Naive thymus-derived CD4-positive, alpha-beta T cell (primary cell): ENCODE results near the gene UBE2I. TPM values are rescaled to one million over a fixed set of nuclear protein-coding genes. Genes with fewer than 3 reads are reported as not detected.

Experiments used
- ATAC-seq: fragments of 150-1000 bp; cut with Tn5 transposase; 2 replicates; pipeline ENCODE4 v1.10.0; 2021; ENCODE audit warnings: mild to moderate bottlenecking, moderate library complexity
- CTCF ChIA-PET: fragments of 350-600 bp; sonication (Branson Sonifier 250); formaldehyde crosslinking; loops from one replicate; lab custom pipeline; 2021; ENCODE audit warnings: antibody characterized with exemption; lab: Charles Lee
- POLR2A ChIA-PET: fragments of 350-600 bp; sonication (Branson Sonifier 250); formaldehyde crosslinking; loops from one replicate; lab custom pipeline; 2021; ENCODE audit warnings: antibody characterized with exemption, inconsistent platforms; lab: Charles Lee
- DNase-seq, 9 donors: peaks; one replicate each; pipeline versions ENCODE4 v3.0.0 to v3.0.0-alpha.2; 2020 to 2022; ENCODE audit warnings: mixed read lengths in 1 of 9
- H3K27ac ChIP-seq: one replicate; pipeline ENCODE4 v1.7.0; 2013; ENCODE audit warnings: mild to moderate bottlenecking, low read depth, low read length, moderate library complexity
- H3K27me3 ChIP-seq, 2 donors: one replicate each; pipeline ENCODE4 v1.7.0; 2013; ENCODE audit warnings: low read length in 2 of 2, mild to moderate bottlenecking in 2 of 2, moderate library complexity in 2 of 2; ENCODE audit not compliant: control insufficient read depth in 2 of 2, insufficient read depth in 2 of 2
- H3K36me3 ChIP-seq, 3 experiments: 1 replicate in 2 of 3; 2 replicates in 1 of 3; pipeline ENCODE4 v1.7.0; 2013; ENCODE audit warnings: low read length in 3 of 3, mild to moderate bottlenecking in 3 of 3, moderate library complexity in 1 of 3; ENCODE audit not compliant: insufficient read depth in 3 of 3, control insufficient read depth in 2 of 3
- H3K4me1 ChIP-seq, 2 donors: one replicate each; pipeline ENCODE4 v1.7.0; 2013; ENCODE audit warnings: low read length in 2 of 2, mild to moderate bottlenecking in 2 of 2, moderate library complexity in 1 of 2; ENCODE audit not compliant: control insufficient read depth in 2 of 2, insufficient read depth in 2 of 2
- H3K4me3 ChIP-seq: 2 replicates; pipeline ENCODE4 v1.7.0; 2013; ENCODE audit warnings: mild to moderate bottlenecking, low read length
- H3K9me3 ChIP-seq, 3 experiments: 1 replicate in 2 of 3; 2 replicates in 1 of 3; pipeline ENCODE4 v1.7.0; 2013; ENCODE audit warnings: low read length in 3 of 3; ENCODE audit not compliant: control insufficient read depth in 2 of 3
- H3K27ac Mint-ChIP-seq, 9 donors: one replicate each; pipeline ENCODE4 v1.8.0; 2020 to 2022; ENCODE audit warnings: mixed read lengths in 9 of 9, mild to moderate bottlenecking in 8 of 9, moderate library complexity in 5 of 9, inconsistent platforms in 2 of 9
- H3K27me3 Mint-ChIP-seq, 5 donors: one replicate each; pipeline ENCODE4 v1.8.0; 2021 to 2022; ENCODE audit warnings: mixed read lengths in 5 of 5, mild to moderate bottlenecking in 1 of 5
- H3K36me3 Mint-ChIP-seq, 5 donors: one replicate each; pipeline ENCODE4 v1.8.0; 2020 to 2022; ENCODE audit warnings: mixed read lengths in 5 of 5, mild to moderate bottlenecking in 3 of 5, inconsistent platforms in 1 of 5
- H3K4me1 Mint-ChIP-seq, 7 donors: one replicate each; pipeline ENCODE4 v1.8.0; 2020 to 2022; ENCODE audit warnings: mixed read lengths in 7 of 7, mild to moderate bottlenecking in 3 of 7, inconsistent platforms in 1 of 7
- H3K4me3 Mint-ChIP-seq, 10 donors: one replicate each; pipeline ENCODE4 v1.8.0; 2020 to 2022; ENCODE audit warnings: mild to moderate bottlenecking in 10 of 10, mixed read lengths in 10 of 10, moderate library complexity in 6 of 10, inconsistent platforms in 2 of 10
- H3K9me3 Mint-ChIP-seq, 11 donors: one replicate each; pipeline ENCODE4 v1.8.0; 2020 to 2022; ENCODE audit warnings: mixed read lengths in 11 of 11, mild to moderate bottlenecking in 4 of 11, inconsistent platforms in 1 of 11, moderate library complexity in 1 of 11
- intact Hi-C, 2 donors: fragments of 100-400 bp; cut with micrococcal nuclease; formaldehyde crosslinking; loops; one replicate each; pipeline ENCODE4 v1.15.1; 2023
- polyA plus RNA-seq, 2 donors: library from polyadenylated mRNA; unstranded; fragments of 300-500 nt; fragmentation: Illumina TruSeq; gene quantifications; one replicate each; pipeline ENCODE4 v1.2.3, GENCODE V29; 2021
- total RNA-seq, 6 experiments: library from RNA in 5 of 6; stranded (reverse) in 5 of 6; gene quantifications; 1 replicate in 5 of 6; 2 replicates in 1 of 6; pipeline ENCODE4 v1.2.3 and lab custom pipeline; 2021 to 2026

The UBE2I gene
- total and polyA plus RNA-seq, 7 experiments from 2014 or later: 67.2 to 277 (median 176) TPM

DNA sequence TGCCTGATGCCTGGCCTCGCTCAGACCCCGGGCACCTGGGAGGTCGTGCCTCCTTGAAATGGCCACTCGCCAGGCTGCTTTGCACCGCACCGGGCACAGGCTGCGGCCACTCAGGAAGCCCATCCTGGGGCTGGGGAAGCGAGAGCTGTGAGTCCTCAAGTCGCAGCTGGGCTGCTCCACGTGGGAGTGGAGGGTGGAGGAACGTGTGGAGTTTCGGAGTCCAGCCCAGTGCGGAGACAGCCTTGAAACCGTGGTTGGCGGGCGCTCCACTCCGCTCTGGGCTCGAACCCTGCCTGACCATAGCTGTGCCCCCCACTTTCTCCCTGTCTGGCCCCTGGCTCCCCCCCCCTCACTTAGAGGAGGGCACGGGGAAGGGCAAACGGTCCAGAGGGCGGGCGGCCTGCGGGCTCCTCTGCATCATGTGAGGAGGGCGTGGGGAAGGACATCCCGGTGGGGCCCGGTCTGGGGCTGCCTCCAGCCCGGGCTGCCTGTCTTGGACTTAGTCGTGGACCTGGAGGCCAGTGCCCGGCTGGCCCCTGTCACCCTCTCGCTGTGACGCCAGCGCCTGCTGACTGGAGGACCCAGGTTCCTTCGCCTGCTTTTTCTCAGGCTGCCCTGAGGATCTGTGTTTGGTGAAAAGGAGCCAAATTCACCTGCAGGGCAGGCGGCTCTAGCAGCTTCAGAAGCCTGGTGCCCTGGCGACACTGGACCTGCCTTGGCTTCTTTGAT is 2.5 kb downstream of the UBE2I start:
- H3K36me3 ChIP-seq: peaks cover 10 to 51% (median 20%) of the 10 kb centered on the region in 3 experiments
- Mint-ChIP-seq H3K27ac (peak overlapping the region in 4 of 9 donors; percentile 33 to 98 (median 95)), H3K27me3 (no peaks in the 10 kb centered on the region), H3K9me3 (peaks cover 0 to 4% (median 0%) of the 10 kb centered on the region in 11 donors), H3K4me3 (peak overlapping the region; percentile 92 to 100 (median 98)), H3K4me1 (peaks cover 18 to 53% (median 33%) of the 10 kb centered on the region in 7 donors), H3K36me3 (peaks cover 0 to 24% (median 11%) of the 10 kb centered on the region in 5 donors)
- H3K27me3 ChIP-seq: no peaks in the 10 kb centered on the region
- DNase-seq: no peak
- H3K4me1 ChIP-seq: peaks cover 26 to 27% of the 10 kb centered on the region in 2 donors
- peak overlapping the region; percentile 71 for H3K27ac ChIP-seq
- H3K4me3 ChIP-seq: peak overlapping the region; percentile 63
- H3K9me3 ChIP-seq: no peaks in the 10 kb centered on the region
- POLR2A ChIA-PET: interaction anchor here (0.5 to 1.5 kb wide), 3 partner anchors 14 to 396 kb away, joined by 3 read pairs; no protein-coding TSS in a partner anchor
- intact Hi-C loops: loop anchor here (2.0 kb wide), 2 partner anchors 17 to 31 kb away; no protein-coding TSS in a partner anchor
- no peak for ATAC-seq
- CTCF ChIA-PET: no interaction called here

- peaks cover 15 to 56% (median 22%) of the 10 kb centered on the region in 3 experiments for H3K36me3 ChIP-seq
- ATAC-seq (no peak), DNase-seq (no peak)
- H3K27me3 Mint-ChIP-seq: no peaks in the 10 kb centered on the region
- H3K27me3 ChIP-seq: no peaks in the 10 kb centered on the region
- H3K4me1 ChIP-seq: peaks cover 26 to 27% of the 10 kb centered on the region in 2 donors
- POLR2A ChIA-PET: interaction anchor here (0.5 to 1.5 kb wide), 3 partner anchors 13 to 395 kb away, joined by 3 read pairs; no protein-coding TSS in a partner anchor
- H3K27ac Mint-ChIP-seq: peak overlapping the region in 1 of 9 donors; percentile 43
- H3K4me3 Mint-ChIP-seq: peak overlapping the region in 9 of 10 donors; percentile 16 to 100 (median 56)
- H3K4me1 Mint-ChIP-seq: peaks cover 18 to 52% (median 33%) of the 10 kb centered on the region in 7 donors
- intact Hi-C loops: no loop called here
- peak overlapping the region; percentile 71 for H3K27ac ChIP-seq
- H3K36me3 Mint-ChIP-seq: peaks cover 0 to 27% (median 14%) of the 10 kb centered on the region in 5 donors
- no peaks in the 10 kb centered on the region for H3K9me3 ChIP-seq
- H3K4me3 ChIP-seq: no peak overlapping the region
- CTCF ChIA-PET: no interaction called here
- peaks cover 0 to 4% (median 0%) of the 10 kb centered on the region in 11 donors for H3K9me3 Mint-ChIP-seq
Observed at GRCh38 chr16:1312467-1312816, 3.0 kb downstream of the UBE2I start.

- H3K27me3 ChIP-seq: no peaks in the 10 kb centered on the region
- no peaks in the 10 kb centered on the region for H3K27me3 Mint-ChIP-seq
- peak overlapping the region in 9 of 10 donors; percentile 38 to 100 (median 64) for H3K4me3 Mint-ChIP-seq
- DNase-seq (no peak), ATAC-seq (no peak)
- peaks cover 0 to 4% (median 0%) of the 10 kb centered on the region in 11 donors for H3K9me3 Mint-ChIP-seq
- H3K9me3 ChIP-seq: no peaks in the 10 kb centered on the region
- ChIA-PET CTCF (no interaction called here), POLR2A (no interaction called here)
- H3K27ac Mint-ChIP-seq: peak overlapping the region in 2 of 9 donors; percentile 25 to 43
- H3K36me3 ChIP-seq: peaks cover 19 to 61% (median 27%) of the 10 kb centered on the region in 3 experiments
- peaks cover 26 to 27% of the 10 kb centered on the region in 2 donors for H3K4me1 ChIP-seq
- no peak overlapping the region for H3K27ac ChIP-seq
- intact Hi-C loops: no loop called here
- H3K4me3 ChIP-seq: no peak overlapping the region
- H3K36me3 Mint-ChIP-seq: peaks cover 0 to 32% (median 18%) of the 10 kb centered on the region in 5 donors
- H3K4me1 Mint-ChIP-seq: peaks cover 18 to 48% (median 33%) of the 10 kb centered on the region in 7 donors
Observed at GRCh38 chr16:1312903-1313302, 3.5 kb downstream of the UBE2I start.

GRCh38 chr16:1313721-1314369 is 4.4 kb downstream of the UBE2I start:
- Mint-ChIP-seq H3K27me3 (no peaks in the 10 kb centered on the region), H3K4me3 (peak overlapping the region in 1 of 10 donors; percentile 26), H3K27ac (peak overlapping the region in 2 of 9 donors; percentile 4 to 52), H3K4me1 (peaks cover 14 to 40% (median 29%) of the 10 kb centered on the region in 7 donors), H3K9me3 (peaks cover 0 to 3% (median 0%) of the 10 kb centered on the region in 11 donors), H3K36me3 (peaks cover 4 to 39% (median 18%) of the 10 kb centered on the region in 5 donors)
- Histone ChIP-seq H3K27me3 (no peaks in the 10 kb centered on the region), H3K4me1 (peaks cover 21 to 27% of the 10 kb centered on the region in 2 donors), H3K36me3 (peaks cover 19 to 70% (median 29%) of the 10 kb centered on the region in 3 experiments), H3K9me3 (no peaks in the 10 kb centered on the region), H3K27ac (no peak overlapping the region), H3K4me3 (no peak overlapping the region)
- ChIA-PET CTCF (no interaction called here), POLR2A (no interaction called here)
- intact Hi-C loops: no loop called here
- ATAC-seq: no peak
- DNase-seq: no peak

GRCh38 chr16:1314399-1315068 is 5.1 kb downstream of the UBE2I start:
- Mint-ChIP-seq H3K36me3 (peaks cover 4 to 39% (median 18%) of the 10 kb centered on the region in 5 donors), H3K9me3 (peaks cover 0 to 3% (median 0%) of the 10 kb centered on the region in 11 donors), H3K27ac (peak overlapping the region in 3 of 9 donors; percentile 4 to 55 (median 52)), H3K4me3 (peak overlapping the region in 1 of 10 donors; percentile 26), H3K27me3 (no peaks in the 10 kb centered on the region), H3K4me1 (peaks cover 14 to 38% (median 29%) of the 10 kb centered on the region in 7 donors)
- DNase-seq: no peak
- ChIA-PET CTCF (no interaction called here), POLR2A (no interaction called here)
- intact Hi-C loops: no loop called here
- Histone ChIP-seq H3K4me3 (no peak overlapping the region), H3K9me3 (no peaks in the 10 kb centered on the region), H3K36me3 (peaks cover 24 to 77% (median 35%) of the 10 kb centered on the region in 3 experiments), H3K4me1 (peaks cover 21 to 27% of the 10 kb centered on the region in 2 donors), H3K27ac (no peak overlapping the region), H3K27me3 (no peaks in the 10 kb centered on the region)
- no peak for ATAC-seq
